Activated CD4-positive, alpha-beta T cell treated with anti-CD3 and anti-CD28 coated beads, Interleukin-10, Interleukin-2, amounts not matched to agents 100 ng/mL and 50 ng/mL, durations not matched to agents 16 hours and 8 hours (primary cell): ENCODE data around the gene DUSP11.
"Not testable (repeated sequence)": the region's sequence is repeated elsewhere in the genome, so short reads cannot be mapped to it uniquely, and the experiment has no call there.

ENCODE experiments used
- DNase-seq: peaks from one replicate; pipeline ENCODE4 v3.0.0-alpha.2; 2020

DUSP11 gene

DNA sequence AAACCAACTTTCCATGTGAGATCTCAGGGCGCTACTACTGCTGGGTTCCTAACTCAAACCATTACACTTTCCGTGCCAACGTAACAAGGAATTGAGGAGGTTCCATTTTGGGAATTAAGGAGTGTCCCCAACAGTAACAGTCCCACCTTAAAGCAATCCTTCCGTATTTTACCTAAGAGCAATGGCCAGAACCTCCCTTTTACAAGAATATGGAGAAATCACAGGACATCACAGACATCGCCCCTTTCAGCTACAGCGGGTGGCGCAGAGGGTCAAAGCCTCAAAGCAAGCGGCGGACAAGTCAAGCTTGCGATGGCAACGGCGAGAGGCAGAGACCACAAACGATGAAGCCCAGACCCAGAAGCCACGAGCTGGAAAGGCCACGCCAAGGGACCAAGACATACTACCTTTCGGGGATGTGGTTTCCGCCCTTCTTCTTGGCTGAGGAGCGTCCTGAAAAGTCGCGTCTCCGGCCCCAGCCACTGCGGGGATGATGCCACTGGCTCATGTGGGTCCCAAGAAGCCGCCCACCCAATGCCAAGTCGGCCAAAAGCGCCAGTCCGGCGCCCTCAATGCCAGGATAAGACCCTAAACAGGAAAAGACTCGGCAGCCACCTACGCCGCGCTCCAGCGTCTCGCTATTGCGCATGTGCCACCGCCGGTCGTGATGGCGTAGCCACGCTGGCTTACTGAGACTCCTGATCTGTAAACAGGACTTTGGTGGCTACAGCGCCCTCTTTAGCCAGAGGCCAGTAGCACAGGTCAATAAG is at the start of gene DUSP11:
DUSP11 (minus strand) TSS at position 637 of the 770 bp plus-strand sequence; CDS start at position 508, 129 bp downstream.
- DNase-seq: peak; percentile 98

- DNase-seq: peak; percentile 96
Measured at GRCh38 chr2:73828818-73829570, 49.1 kb upstream of the DUSP11 start, which contains the start of gene STAMBP. Gene STAMBP, plus strand, starts transcription at chr2:73828961. Its CDS starts 1,896 bp downstream, at chr2:73830857.

DNA sequence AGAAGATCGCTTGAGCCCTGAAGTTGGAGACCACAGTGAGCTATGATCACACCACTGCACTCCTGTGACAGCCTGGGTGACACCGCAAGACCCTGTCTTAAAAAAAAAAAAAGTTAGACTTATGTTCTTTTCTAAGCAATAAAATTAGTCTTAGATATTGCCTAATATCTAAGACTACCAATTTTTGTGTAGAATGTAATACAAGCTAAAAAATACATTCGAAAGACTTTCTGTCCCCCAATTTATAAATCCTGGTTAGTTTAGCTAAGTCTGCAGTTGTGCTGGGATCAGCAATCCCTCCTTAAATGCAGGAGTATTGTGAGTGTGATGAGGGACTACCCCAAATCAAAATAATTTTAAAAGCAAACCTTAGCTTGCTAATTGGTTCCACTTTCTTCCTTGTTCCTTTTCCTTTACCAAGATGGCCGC is 48.5 kb upstream of the DUSP11 start:
- DNase-seq: no peak

DNA sequence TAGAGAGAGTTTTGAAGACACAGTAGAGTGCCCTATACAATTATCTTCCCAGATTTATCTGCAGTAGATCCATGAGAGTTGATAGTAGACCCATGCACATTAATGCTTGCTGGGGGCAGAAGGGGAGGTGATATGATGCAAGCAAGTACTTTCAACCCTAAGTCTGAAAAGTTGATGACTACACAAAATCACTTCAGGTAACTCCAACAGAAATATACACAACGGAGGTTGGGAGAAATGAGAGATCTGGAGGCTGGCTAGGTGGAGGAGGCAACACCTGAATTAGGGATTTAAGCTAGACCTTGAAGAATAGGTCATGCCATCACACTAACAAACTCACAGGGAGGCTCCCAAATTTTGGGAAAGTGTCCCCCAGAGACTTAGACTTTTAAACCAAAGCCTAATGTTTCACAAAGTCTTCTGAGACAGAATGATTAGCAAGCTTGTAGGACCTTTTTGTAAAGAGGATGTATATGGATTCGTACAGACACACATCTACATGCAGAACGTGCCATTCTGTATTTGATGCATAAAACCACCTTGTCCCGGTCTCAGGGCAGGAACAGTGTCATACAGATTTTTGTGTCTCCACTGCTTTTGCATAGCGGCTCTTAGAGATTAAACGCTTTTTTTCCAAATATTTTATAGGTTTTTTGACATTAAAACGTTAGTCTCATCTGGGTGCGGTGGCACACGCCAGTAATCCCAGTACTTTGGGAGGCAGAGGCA is 47.9 kb upstream of the DUSP11 start:
- no peak for DNase-seq

GRCh38 chr2:73827018-73827417 is 47.1 kb upstream of the DUSP11 start:
- peak; percentile 42 for DNase-seq

- DNase-seq: no peak
Measured at GRCh38 chr2:73825408-73825807, 45.5 kb upstream of the DUSP11 start.

DNA sequence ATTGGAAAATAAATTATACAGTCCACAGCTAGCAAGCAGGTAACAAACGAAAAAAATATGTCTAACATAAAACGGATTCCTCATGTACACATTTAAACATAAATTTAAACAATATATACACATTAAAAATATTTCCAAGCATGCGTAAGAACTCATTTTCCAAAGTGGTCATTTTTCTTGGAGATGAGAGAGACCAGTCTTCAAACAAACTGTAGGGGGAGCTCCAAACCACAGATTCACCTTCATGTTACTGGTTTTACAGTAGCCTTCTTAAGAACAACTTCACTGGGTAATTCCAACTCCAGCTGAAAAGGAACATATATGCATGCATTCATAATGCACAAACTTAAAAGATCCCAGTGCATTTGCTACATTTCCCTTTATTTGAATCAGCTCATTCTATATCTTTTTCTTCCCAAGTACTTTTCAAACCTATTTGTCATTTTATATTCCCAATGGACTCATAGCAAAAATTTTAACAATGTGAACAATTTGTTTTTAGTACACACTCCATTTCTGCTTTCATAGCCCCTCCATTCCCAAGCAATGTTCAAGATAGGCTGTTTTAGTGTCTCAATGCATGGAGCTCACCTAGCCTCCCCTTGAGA is 44.1 kb upstream of the DUSP11 start:
- peak; percentile 70 for DNase-seq

- DNase-seq: no peak
Measured at GRCh38 chr2:73823416-73823815, 43.5 kb upstream of the DUSP11 start.

DNA sequence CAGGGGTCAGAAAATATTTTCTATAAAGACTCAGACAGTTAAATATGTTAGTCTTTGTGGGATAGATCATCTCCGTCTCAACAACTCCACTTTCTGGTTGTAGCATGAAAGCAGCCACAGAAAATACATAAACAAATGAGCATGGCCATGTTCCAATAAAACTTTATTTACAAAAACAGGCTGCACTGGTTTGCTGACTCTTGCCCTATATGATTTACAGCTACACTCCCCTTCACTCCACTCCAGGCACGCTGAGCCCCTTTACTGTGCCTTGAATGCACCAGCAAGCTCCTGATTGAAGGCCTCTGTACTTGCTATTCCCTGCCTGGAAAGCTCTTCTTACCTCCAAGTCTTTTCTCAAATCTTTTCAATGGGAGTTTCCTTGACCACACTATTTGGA is 43.1 kb upstream of the DUSP11 start:
- DNase-seq: no peak

DNA sequence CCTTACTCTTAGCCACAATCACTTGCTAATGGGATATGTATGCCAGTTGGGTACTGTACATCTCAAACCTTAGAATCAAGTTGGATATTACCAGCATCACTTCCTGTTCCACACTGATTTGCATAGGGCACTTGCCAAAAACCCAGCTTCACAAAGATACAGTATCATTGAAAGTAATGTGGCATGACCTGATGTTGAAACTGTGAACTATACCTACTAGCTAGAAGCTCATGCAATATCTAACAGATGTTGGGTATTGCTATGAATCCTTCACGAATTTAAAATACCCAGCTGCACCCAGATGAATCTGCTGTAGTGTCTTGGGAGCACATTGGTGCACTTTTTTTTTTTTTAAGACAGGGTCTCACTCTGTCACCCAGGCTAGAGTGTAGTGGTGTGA is 42.4 kb upstream of the DUSP11 start:
- peak; percentile 52 for DNase-seq

GRCh38 chr2:73821669-73822068 is 41.8 kb upstream of the DUSP11 start:
- DNase-seq: no peak

GRCh38 chr2:73821227-73821626 is 41.3 kb upstream of the DUSP11 start:
- peak; percentile 74 for DNase-seq

GRCh38 chr2:73818296-73818695 is 38.4 kb upstream of the DUSP11 start:
- DNase-seq: no peak

DNA sequence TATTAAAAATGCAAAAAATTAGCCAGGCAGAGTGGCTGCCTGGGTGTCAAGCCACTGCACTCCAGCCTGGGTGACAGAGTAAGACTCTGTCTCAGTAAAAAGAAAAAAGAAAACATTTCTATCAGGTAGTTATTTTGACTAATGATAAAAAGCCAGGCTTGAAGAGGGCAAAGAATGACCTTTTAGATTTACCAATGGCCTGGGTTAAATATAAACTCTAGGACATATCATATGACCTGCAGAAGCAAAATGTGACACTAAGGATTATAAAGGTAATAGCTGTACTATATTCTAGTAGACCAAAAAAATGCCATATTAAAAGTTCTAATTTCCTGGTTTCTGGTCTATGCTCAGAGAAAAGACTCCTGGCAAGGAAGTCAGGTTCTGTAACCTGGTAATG is 32.7 kb upstream of the DUSP11 start:
- no peak for DNase-seq

DNA sequence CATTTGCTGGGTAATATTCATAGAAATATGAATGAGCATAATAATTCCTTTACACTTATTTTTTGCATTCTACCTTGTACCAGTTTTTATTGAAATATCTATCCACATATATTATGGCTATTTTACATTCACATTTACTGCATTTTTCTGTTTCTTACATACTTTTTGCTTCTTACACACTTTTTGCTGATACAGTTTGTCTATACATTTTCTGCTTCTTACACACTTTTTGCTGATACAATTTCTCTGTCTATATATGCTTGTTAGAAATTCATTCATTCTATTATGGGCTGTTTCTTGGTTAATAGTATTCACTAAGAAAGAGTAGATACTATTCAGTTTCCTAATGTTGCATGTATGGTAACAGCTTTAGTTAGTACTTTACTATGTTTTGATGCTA is 32.0 kb upstream of the DUSP11 start:
- DNase-seq: no peak

- not testable (repeated sequence) for DNase-seq
Measured at GRCh38 chr2:73783883-73784282, 4.0 kb upstream of the DUSP11 start, which contains the start of gene C2orf78. Gene C2orf78, plus strand, starts transcription at chr2:73784183. Its CDS starts 127 bp downstream, at chr2:73784310.

- DNase-seq: not testable (repeated sequence)
Measured at GRCh38 chr2:73783402-73783801, 3.5 kb upstream of the DUSP11 start.

DNA sequence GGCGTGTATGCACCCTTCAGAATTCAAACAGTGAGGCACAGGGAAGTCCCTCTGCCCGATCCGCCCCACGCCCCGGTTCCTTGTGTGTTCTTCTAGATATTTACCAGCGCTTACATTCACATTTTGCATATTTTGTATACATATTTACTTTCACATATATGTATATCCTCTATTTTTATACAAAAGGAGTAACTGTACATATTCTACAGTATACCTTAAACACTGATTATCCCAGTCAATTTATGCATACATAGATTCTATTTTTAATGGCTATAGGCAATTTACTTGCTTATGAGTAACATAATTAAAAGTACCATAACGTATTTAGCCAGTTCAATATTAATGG is 307 bp upstream of the DUSP11 start:
- no peak for DNase-seq

GRCh38 chr2:73778867-73779466 is 936 bp downstream of the DUSP11 start:
- DNase-seq: not testable (repeated sequence)

GRCh38 chr2:73776869-73777519 is 2.9 kb downstream of the DUSP11 start:
- DNase-seq: peak; percentile 5

DNA sequence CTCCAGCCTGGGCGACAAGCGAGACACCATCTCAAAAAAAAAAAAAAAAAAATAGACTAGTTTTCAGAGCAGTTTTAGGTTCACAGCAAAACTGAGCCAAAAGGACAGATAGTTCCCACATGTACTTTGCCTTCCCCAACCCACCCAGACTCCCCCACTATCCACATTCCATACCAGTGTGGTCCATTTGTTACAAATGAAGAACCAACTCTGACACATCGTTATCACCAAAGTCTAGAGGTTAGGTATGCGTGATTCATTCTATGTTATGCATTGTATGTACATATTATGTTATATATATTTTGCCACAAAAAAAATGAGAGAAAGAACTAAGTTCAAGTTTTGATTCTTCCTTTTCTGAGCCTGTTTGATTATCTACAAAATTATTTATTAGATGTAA is 3.5 kb downstream of the DUSP11 start:
- DNase-seq: no peak

DNA sequence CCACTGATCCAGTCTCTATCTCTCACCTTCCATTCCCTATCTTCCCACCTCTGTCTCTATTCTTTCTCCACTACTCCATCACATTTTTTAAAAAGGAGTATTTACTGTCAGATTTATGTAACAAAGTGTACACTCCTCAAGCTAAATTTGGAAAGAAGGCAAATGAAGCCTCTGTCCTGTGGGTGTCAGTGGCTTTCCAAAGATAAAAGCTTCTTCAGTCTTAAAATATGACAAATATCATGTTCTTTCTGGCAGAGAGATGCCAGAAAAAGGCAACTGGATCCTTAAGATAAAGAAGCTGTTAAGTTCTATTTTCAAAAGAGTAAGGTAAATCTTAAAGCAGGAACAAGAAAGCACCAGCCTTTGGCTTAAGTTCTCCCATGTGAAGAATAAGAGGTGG is 7.1 kb downstream of the DUSP11 start:
- no peak for DNase-seq
